Mammary epithelial cell (primary cell): Measurements from ENCODE around the gene AVPI1.

Experiments used
- CTCF ChIP-seq, 2 donors: IDR thresholded peaks in 1 of 2; conservative IDR thresholded peaks in 1 of 2; 2 replicates each; pipeline ENCODE4 v1.5.1; 2011 to 2012; ENCODE audit warnings: inconsistent platforms in 2 of 2, low read length in 2 of 2, mild to moderate bottlenecking in 2 of 2, control low read depth in 1 of 2, low read depth in 1 of 2; ENCODE audit not compliant: insufficient read depth in 1 of 2; ENCODE audit errors: extremely low read depth in 1 of 2
- EZH2 ChIP-seq: IDR thresholded peaks from 2 replicates; pipeline ENCODE4 v1.6.1; 2012; ENCODE audit warnings: low read length, inconsistent platforms, borderline replicate concordance

GRCh38 chr10:97731346-97732051 lies 44.5 kb upstream of the AVPI1 start:
- TF ChIP-seq CTCF (conservative IDR thresholded peaks at IDR 0.05 in 1 of 2, IDR thresholded peaks at IDR 0.05 in 1 of 2; ENCODE audit: extremely low read depth in 1 of 2, insufficient read depth in 1 of 2, low read depth in 1 of 2, low read length in 2 of 2) (peak; percentile 87 to 93), EZH2 (no peak)
